ENCODE results near the gene DCAF5.

The DCAF5 gene

DNA sequence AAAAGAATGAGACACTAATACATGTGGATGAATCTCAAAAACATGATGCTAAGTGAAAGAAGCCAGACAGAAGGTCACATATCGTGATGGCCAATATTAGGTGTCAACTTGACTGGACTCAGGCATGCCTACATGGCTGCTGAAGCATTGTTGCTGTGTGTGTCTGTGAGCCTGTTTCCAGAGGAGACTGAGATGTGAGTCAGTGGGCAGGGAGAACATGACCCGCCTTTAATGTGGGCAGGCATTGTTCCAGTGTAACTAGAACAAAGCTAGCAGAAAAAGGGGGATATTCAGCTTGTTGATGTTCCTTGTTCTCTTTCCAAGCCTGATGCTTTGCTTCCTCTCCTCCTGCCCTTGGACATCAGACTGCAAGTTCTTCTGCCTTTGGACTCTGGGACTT, 47.6 kb downstream of the DCAF5 start:
- H3K9me3 ChIP-seq (ENCODE audit: low read length): peaks cover 3% of the 10 kb centered on the region
- no peaks in the 10 kb centered on the region for H3K4me1 ChIP-seq (ENCODE audit: insufficient read depth, low read length)
- no peak overlapping the region for H2AFZ ChIP-seq (ENCODE audit: low read depth, low read length)
- no peak overlapping the region for H3K4me3 ChIP-seq (ENCODE audit: low read length)
- no peaks in the 10 kb centered on the region for H3K27me3 ChIP-seq (ENCODE audit: insufficient read depth, low read length)
- peaks cover 31% of the 10 kb centered on the region for H3K36me3 ChIP-seq (ENCODE audit: insufficient read depth, low read length)

DNA sequence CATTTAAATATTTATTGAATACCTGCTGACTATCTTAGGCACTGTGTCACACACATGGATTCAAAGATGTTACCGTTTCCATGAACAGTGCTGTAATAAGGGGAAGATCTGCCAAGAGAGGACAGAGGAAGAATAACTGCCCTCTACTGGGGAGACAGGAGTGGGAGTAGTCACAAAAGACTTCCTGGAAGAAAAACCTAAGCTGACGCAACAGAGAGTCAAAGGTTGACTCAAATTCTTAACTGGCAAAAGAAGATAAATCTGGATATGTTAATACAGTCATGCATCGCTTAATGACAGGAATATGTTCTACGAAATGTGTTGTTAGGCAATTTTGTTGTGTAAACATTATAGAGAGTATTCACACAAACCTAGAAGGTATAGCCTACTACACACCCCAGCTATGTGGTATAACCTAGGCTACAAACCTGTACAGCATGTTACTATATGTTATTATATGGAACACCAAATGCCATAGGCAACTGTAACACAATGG, 51.5 kb downstream of the DCAF5 start:
- Histone ChIP-seq H3K27me3 (ENCODE audit: insufficient read depth, low read length) (no peaks in the 10 kb centered on the region), H3K4me3 (ENCODE audit: low read length) (no peak overlapping the region), H3K36me3 (ENCODE audit: insufficient read depth, low read length) (peaks cover 20% of the 10 kb centered on the region), H2AFZ (ENCODE audit: low read depth, low read length) (no peak overlapping the region), H3K9me3 (ENCODE audit: low read length) (peaks cover 3% of the 10 kb centered on the region), H3K4me1 (ENCODE audit: insufficient read depth, low read length) (peaks cover 12% of the 10 kb centered on the region)

DNA sequence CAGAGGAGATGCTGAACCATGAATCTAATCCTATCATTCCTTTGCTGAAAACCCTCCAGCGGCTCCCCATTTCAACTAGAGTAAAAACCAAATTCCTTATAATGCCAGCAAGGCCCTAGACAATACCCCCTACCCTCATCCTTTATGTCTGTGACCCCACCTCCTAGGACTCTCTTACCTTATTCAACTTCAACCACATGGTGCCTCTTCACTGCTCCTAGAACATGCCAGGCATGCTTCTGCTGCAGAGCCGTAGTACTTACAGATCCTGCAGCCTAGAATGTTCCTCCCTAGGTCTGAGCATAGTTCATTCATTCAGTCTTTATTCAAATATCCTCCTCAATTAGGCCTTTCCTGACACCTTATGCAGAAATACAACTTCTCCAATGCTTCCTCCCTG, 54.9 kb downstream of the DCAF5 start:
- Histone ChIP-seq H3K4me1 (ENCODE audit: insufficient read depth, low read length) (peaks cover 33% of the 10 kb centered on the region), H3K36me3 (ENCODE audit: insufficient read depth, low read length) (peaks cover 11% of the 10 kb centered on the region), H3K4me3 (ENCODE audit: low read length) (no peak overlapping the region), H2AFZ (ENCODE audit: low read depth, low read length) (no peak overlapping the region), H3K9me3 (ENCODE audit: low read length) (no peaks in the 10 kb centered on the region), H3K27me3 (ENCODE audit: insufficient read depth, low read length) (no peaks in the 10 kb centered on the region)

DNA sequence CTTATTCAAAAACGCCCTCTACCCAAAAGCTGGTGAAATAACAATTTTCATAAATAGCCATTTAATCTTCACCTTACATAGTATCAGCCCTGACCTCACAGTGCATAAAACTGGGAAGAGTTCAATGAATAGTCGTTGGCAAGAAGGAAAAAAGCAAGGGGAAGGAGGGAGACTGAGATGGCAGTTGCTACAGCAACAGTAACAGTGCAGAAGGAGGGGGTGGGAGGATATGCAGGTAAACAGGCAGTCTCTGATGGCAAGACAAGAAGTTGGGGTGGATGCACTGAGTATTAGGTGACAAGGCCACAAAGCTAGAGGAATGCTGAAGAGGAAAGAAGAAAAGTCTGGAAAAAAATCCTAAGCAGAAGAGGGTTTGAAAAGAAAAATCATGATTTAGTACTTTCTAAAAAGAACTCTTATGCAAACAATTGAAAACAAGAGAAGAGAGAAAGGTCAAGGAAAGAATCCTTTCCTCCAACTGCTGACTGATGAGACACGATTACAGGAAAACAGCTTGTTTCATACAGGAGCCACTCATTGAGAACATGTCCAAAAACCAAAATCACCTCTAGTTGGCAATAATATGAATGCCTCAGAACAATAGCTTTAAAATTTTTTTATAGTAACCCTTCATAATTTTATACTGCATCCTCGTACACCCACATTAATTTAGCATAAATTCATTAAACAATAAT, 56.0 kb downstream of the DCAF5 start:
- Histone ChIP-seq H3K9me3 (ENCODE audit: low read length) (no peaks in the 10 kb centered on the region), H3K4me3 (ENCODE audit: low read length) (no peak overlapping the region), H3K4me1 (ENCODE audit: insufficient read depth, low read length) (peaks cover 33% of the 10 kb centered on the region), H3K36me3 (ENCODE audit: insufficient read depth, low read length) (peaks cover 16% of the 10 kb centered on the region), H3K27me3 (ENCODE audit: insufficient read depth, low read length) (no peaks in the 10 kb centered on the region), H2AFZ (ENCODE audit: low read depth, low read length) (no peak overlapping the region)

DNA sequence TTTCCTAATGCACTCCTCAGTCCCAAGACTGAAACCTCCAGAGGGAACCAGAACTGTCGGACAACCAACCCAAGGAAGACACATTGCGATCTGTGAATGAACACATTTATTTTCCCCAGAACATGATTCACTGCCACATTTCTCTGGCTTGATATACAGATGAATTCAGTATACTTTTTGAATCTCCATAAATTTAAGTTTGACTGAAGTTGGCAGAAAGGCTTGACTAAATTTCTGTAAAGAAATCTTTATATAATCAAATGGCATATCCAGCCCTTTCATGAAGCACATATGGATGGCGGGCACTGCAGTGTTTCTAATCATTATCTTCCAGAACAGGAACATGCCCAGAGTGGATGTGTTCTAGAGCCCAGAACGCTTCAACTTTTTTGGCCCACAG, 56.7 kb downstream of the DCAF5 start:
- Histone ChIP-seq H3K27me3 (ENCODE audit: insufficient read depth, low read length) (no peaks in the 10 kb centered on the region), H3K4me1 (ENCODE audit: insufficient read depth, low read length) (peaks cover 33% of the 10 kb centered on the region), H3K4me3 (ENCODE audit: low read length) (no peak overlapping the region)

DNA sequence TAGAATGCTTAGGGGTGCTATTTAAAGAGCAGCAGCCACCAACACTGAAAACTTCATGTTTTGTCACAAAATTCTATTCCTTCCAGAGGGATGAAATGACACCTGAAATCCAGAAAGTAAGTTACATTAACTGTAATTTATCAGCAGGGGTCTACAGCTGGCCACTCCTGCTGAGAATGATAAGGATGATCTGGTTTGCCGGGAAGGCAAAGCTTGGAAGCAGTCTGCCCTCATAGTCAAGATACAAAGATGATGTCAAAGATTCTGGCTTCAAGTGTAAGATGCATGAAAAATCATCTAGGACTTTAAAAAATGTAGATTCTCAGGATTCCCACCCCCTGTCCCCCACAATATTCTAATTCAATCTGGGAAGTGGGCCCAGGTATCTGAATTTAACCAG, 58.4 kb downstream of the DCAF5 start:
- H3K4me1 ChIP-seq (ENCODE audit: insufficient read depth, low read length): peaks cover 33% of the 10 kb centered on the region
- H3K27me3 ChIP-seq (ENCODE audit: insufficient read depth, low read length): no peaks in the 10 kb centered on the region
- no peaks in the 10 kb centered on the region for H3K9me3 ChIP-seq (ENCODE audit: low read length)
- H3K36me3 ChIP-seq (ENCODE audit: insufficient read depth, low read length): peaks cover 36% of the 10 kb centered on the region
- H3K4me3 ChIP-seq (ENCODE audit: low read length): no peak overlapping the region
- H2AFZ ChIP-seq (ENCODE audit: low read depth, low read length): no peak overlapping the region

More for the DNA sequence above, 56.7 kb downstream of the DCAF5 start:
- H2AFZ ChIP-seq (ENCODE audit: low read depth, low read length): no peak overlapping the region
- no peaks in the 10 kb centered on the region for H3K9me3 ChIP-seq (ENCODE audit: low read length)
- H3K36me3 ChIP-seq (ENCODE audit: insufficient read depth, low read length): peaks cover 20% of the 10 kb centered on the region

DNA sequence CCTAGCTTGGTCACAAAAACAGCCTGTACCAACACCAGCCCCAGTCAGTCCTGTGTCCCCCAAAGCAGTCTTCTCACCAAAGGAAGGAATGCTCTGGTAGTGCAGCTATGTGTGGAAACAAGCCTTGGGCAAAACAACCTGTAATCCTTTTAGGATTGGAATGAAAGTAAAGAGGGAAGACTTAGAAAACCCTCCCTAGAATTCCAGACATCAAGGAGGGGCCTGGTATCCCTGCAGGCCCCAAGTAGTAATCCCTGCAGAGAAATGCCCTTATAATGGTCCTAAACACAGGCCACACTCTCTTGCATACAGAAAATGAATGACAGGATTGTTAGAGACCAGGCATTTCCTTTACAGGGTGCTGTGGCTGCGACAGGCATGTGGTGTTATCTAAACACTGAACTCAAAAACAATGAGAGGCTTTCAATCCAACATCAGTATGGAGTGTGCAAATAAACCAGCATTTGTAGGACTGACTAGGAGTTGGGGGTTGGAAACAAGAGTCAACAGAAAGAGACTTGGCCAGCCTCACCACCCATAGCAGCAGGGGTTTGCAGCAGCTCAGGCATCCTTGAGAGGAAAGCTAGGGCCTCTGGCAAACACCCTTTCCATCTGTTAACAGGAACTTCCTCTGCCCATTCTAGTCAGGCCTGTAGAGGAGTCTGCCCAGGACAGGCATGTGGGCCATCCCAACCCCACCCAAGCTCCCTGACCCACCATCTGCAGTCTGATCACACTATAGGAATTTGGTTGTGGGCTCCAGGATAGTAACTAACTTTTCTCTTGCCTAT, 59.1 kb downstream of the DCAF5 start:
- peaks cover 37% of the 10 kb centered on the region for H3K36me3 ChIP-seq (ENCODE audit: insufficient read depth, low read length)
- H3K4me1 ChIP-seq (ENCODE audit: insufficient read depth, low read length): peaks cover 33% of the 10 kb centered on the region
- H2AFZ ChIP-seq (ENCODE audit: low read depth, low read length): no peak overlapping the region
- no peak overlapping the region for H3K4me3 ChIP-seq (ENCODE audit: low read length)
- H3K9me3 ChIP-seq (ENCODE audit: low read length): no peaks in the 10 kb centered on the region
- H3K27me3 ChIP-seq (ENCODE audit: insufficient read depth, low read length): no peaks in the 10 kb centered on the region

DNA sequence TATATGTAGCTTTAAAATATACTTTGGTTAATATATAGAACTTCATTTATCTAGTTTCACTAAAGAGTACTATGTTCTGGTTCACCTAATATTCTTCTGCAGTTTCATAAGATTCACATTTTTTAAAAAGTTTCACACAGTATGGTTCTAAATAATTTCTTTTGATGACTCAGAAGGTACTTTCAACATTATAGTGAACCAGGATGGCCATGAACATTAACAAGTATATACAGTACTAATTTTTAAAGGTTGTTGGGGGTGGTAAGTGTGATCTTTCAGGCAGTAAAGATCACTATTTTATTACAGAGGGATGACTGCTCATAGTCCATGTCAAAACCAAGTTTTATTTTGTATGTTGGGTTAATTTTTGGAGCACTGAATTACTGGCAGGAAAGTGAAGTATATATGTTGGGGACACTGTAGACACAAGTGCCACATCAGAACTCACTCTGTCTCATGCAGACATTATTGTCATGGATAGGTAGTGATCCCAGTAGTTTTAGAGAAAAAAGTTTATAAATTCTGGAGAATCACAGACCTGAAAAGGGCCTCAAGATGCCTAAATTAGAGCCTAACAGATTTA, 60.0 kb downstream of the DCAF5 start:
- no peak overlapping the region for H2AFZ ChIP-seq (ENCODE audit: low read depth, low read length)
- no peaks in the 10 kb centered on the region for H3K27me3 ChIP-seq (ENCODE audit: insufficient read depth, low read length)
- no peaks in the 10 kb centered on the region for H3K9me3 ChIP-seq (ENCODE audit: low read length)
- peaks cover 30% of the 10 kb centered on the region for H3K4me1 ChIP-seq (ENCODE audit: insufficient read depth, low read length)
- H3K4me3 ChIP-seq (ENCODE audit: low read length): no peak overlapping the region
- peaks cover 40% of the 10 kb centered on the region for H3K36me3 ChIP-seq (ENCODE audit: insufficient read depth, low read length)

DNA sequence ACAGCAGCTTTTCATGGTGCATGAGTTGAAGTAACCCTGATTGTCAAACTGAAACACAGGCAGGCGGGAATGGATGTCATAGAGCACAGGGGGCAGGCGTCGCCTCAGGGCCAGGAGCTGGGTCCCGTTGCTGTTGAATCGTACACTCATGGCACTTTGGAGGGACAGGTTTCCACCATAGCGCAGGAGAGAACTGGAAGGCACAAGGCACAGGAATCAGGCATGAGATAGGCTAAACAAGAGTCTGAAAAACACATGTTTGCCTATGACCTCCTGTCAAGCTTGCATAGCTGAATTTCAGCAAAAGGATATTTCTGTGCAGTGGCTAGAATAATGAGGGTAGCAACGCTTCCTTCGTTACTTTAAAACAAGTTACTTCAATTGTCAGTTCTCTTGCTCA, 61.2 kb downstream of the DCAF5 start:
- Histone ChIP-seq H3K4me3 (ENCODE audit: low read length) (no peak overlapping the region), H3K36me3 (ENCODE audit: insufficient read depth, low read length) (peaks cover 51% of the 10 kb centered on the region), H3K4me1 (ENCODE audit: insufficient read depth, low read length) (peaks cover 23% of the 10 kb centered on the region)

DNA sequence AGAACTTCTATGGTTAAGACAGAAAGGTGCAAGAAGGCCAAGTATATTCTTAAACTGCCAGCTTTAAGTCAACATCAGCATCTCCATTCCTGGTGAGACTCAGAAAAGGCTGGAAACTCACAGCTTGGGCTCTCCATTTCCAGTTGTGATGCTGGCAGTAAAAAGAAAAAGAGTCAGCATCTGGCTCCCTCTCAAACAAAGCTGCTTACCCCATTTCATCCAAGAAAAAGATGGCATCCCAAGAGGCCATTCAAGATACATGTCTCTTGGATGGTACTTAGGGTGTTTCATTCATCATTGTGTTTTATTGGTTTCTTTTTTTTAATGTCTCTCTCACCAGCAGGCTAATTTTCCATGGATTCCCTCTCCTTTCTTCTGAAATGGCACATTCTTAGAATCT, 61.9 kb downstream of the DCAF5 start:
- H3K9me3 ChIP-seq (ENCODE audit: low read length): no peaks in the 10 kb centered on the region
- H2AFZ ChIP-seq (ENCODE audit: low read depth, low read length): no peak overlapping the region
- peaks cover 56% of the 10 kb centered on the region for H3K36me3 ChIP-seq (ENCODE audit: insufficient read depth, low read length)
- no peaks in the 10 kb centered on the region for H3K27me3 ChIP-seq (ENCODE audit: insufficient read depth, low read length)
- peaks cover 22% of the 10 kb centered on the region for H3K4me1 ChIP-seq (ENCODE audit: insufficient read depth, low read length)
- no peak overlapping the region for H3K4me3 ChIP-seq (ENCODE audit: low read length)

More for the DNA sequence above, 61.2 kb downstream of the DCAF5 start:
- Histone ChIP-seq H3K27me3 (ENCODE audit: insufficient read depth, low read length) (no peaks in the 10 kb centered on the region), H2AFZ (ENCODE audit: low read depth, low read length) (no peak overlapping the region), H3K9me3 (ENCODE audit: low read length) (no peaks in the 10 kb centered on the region)

DNA sequence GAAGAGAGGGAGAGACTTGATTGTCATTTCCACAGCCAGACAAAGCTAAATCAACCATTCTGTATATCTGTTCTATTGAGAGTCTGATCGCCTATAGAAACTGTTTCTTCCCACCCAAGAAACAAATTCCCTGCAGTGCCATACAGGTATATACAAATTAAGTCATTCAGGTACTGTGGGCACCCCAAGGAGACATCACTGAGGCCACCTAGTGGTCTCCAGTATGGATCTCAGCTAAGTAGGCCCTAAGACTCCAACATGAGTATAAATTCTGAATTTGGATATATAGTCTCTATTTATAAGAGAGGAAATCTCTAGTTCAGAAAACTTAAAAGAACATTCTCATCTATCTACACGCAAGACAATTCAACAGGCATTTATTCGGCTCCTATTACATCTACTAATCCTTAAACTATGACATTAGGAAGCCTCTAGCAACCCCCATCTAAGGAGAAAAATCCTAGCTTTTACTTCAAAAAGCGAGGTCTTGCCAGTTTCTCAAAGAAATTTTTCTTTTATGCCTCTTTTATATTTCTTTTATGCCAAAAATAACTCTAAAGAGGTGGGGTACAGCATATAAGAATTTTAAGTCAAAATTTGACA, 62.6 kb downstream of the DCAF5 start:
- Histone ChIP-seq H3K9me3 (ENCODE audit: low read length) (no peaks in the 10 kb centered on the region), H3K4me1 (ENCODE audit: insufficient read depth, low read length) (peaks cover 19% of the 10 kb centered on the region)

DNA sequence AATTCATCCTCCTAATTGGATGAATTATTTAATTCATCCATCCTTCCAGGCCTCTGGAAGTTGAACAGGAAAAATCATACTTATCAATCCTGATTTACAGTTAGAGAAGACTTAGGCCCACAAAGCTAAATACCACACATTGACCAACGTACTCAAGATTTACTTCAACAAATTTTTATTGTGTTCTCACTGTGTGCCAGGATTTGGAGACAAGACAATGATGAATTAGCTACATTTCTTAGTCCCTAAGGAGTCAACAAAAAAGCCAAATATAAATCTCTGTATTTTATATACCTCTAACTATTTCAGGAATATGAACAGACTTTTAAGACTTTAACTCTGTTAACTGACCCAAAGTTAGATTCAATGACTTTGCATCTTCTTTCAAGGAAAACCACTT, 63.9 kb downstream of the DCAF5 start:
- H3K36me3 ChIP-seq (ENCODE audit: insufficient read depth, low read length): peaks cover 64% of the 10 kb centered on the region
- no peak overlapping the region for H2AFZ ChIP-seq (ENCODE audit: low read depth, low read length)
- no peaks in the 10 kb centered on the region for H3K27me3 ChIP-seq (ENCODE audit: insufficient read depth, low read length)
- no peaks in the 10 kb centered on the region for H3K9me3 ChIP-seq (ENCODE audit: low read length)
- H3K4me3 ChIP-seq (ENCODE audit: low read length): no peak overlapping the region
- peaks cover 7% of the 10 kb centered on the region for H3K4me1 ChIP-seq (ENCODE audit: insufficient read depth, low read length)

More for the DNA sequence above, 62.6 kb downstream of the DCAF5 start:
- no peaks in the 10 kb centered on the region for H3K27me3 ChIP-seq (ENCODE audit: insufficient read depth, low read length)
- H2AFZ ChIP-seq (ENCODE audit: low read depth, low read length): no peak overlapping the region
- H3K4me3 ChIP-seq (ENCODE audit: low read length): no peak overlapping the region
- peaks cover 54% of the 10 kb centered on the region for H3K36me3 ChIP-seq (ENCODE audit: insufficient read depth, low read length)

DNA sequence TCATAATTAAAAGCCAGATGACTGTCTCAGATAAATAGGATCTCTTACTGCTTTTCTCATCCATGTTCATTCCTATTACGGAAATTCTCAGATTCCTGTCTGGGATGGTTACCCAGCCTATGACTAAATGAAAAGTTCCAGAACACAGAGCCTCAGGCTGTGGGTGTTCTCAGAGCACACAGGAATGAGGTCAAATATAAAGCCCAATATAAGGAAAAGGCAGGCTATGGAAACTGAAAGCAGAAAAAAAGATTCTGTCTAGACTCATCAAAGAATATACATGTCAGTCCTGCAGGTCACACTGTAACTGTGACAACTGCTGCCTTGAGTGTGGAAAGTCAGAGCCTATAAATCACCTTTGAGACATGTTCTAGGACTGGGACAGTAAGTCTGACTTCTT, 64.3 kb downstream of the DCAF5 start:
- H2AFZ ChIP-seq (ENCODE audit: low read depth, low read length): no peak overlapping the region
- H3K4me3 ChIP-seq (ENCODE audit: low read length): no peak overlapping the region
- peaks cover 2% of the 10 kb centered on the region for H3K4me1 ChIP-seq (ENCODE audit: insufficient read depth, low read length)
- H3K27me3 ChIP-seq (ENCODE audit: insufficient read depth, low read length): no peaks in the 10 kb centered on the region
- peaks cover 68% of the 10 kb centered on the region for H3K36me3 ChIP-seq (ENCODE audit: insufficient read depth, low read length)
- H3K9me3 ChIP-seq (ENCODE audit: low read length): no peaks in the 10 kb centered on the region

Measured in neuron (in vitro differentiated cells).